Measurements from ENCODE around the gene NEMP1.

GRCh38 chr12:57118711-57119271, 40.2 kb upstream of the NEMP1 start:
- TF ChIP-seq, protein P1, sequence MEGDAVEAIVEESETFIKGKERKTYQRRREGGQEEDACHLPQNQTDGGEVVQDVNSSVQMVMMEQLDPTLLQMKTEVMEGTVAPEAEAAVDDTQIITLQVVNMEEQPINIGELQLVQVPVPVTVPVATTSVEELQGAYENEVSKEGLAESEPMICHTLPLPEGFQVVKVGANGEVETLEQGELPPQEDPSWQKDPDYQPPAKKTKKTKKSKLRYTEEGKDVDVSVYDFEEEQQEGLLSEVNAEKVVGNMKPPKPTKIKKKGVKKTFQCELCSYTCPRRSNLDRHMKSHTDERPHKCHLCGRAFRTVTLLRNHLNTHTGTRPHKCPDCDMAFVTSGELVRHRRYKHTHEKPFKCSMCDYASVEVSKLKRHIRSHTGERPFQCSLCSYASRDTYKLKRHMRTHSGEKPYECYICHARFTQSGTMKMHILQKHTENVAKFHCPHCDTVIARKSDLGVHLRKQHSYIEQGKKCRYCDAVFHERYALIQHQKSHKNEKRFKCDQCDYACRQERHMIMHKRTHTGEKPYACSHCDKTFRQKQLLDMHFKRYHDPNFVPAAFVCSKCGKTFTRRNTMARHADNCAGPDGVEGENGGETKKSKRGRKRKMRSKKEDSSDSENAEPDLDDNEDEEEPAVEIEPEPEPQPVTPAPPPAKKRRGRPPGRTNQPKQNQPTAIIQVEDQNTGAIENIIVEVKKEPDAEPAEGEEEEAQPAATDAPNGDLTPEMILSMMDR (optimal IDR thresholded peaks at IDR 0.05 in 1 of 3, IDR thresholded peaks at IDR 0.05 in 1 of 3, conservative IDR thresholded peaks at IDR 0.05 in 1 of 3; ENCODE audit: extremely low read depth in 1 of 3, insufficient read depth in 2 of 3, low read length in 3 of 3) = peak in 1 of 3 experiments; percentile 7
- no peak for TF ChIP-seq EZH2 (IDR thresholded peaks at IDR 0.05; ENCODE audit: low read length)
